OCI-LY1 (cell line): ENCODE data around the gene KIF25.

ENCODE experiments used
- H2AFZ ChIP-seq: fragments of 200-600 bp; sonication (generic), shearing (Covaris generic); 2 replicates; pipeline ENCODE4 v1.6.0; 2014; ENCODE audit warnings: antibody characterized with exemption, mild to moderate bottlenecking, low read length
- H3F3A ChIP-seq: fragments of 200-600 bp; sonication (generic), shearing (Covaris generic); 2 replicates; pipeline ENCODE4 v1.6.0; 2014; ENCODE audit warnings: mild to moderate bottlenecking, antibody characterized with exemption, low read length, moderate library complexity; ENCODE audit not compliant: insufficient read depth
- H3K27ac ChIP-seq: fragments of 200-600 bp; sonication (generic); 2 replicates; pipeline ENCODE4 v1.5.1; 2014; ENCODE audit warnings: low read length, mixed run types, mild to moderate bottlenecking, low read depth; ENCODE audit not compliant: poor library complexity, severe bottlenecking
- H3K27me3 ChIP-seq: fragments of 200-600 bp; sonication (generic); 2 replicates; pipeline ENCODE4 v1.6.0; 2014; ENCODE audit warnings: antibody characterized with exemption, mild to moderate bottlenecking, low read length, moderate library complexity; ENCODE audit not compliant: insufficient read depth
- H3K36me3 ChIP-seq: fragments of 200-600 bp; sonication (generic); 2 replicates; pipeline ENCODE4 v1.6.1; 2014; ENCODE audit warnings: mild to moderate bottlenecking, antibody characterized with exemption, low read length, moderate library complexity, mixed read lengths; ENCODE audit not compliant: insufficient read depth
- H3K4me1 ChIP-seq: fragments of 200-600 bp; sonication (generic); 2 replicates; pipeline ENCODE4 v1.5.1; 2014; ENCODE audit warnings: mild to moderate bottlenecking, low read length, moderate library complexity; ENCODE audit not compliant: insufficient read depth, severe bottlenecking
- H3K4me2 ChIP-seq: fragments of 200-600 bp; sonication (generic), shearing (Covaris generic); 2 replicates; pipeline ENCODE4 v1.6.1; 2014; ENCODE audit warnings: low read length
- H3K4me3 ChIP-seq: fragments of 200-600 bp; sonication (generic); 2 replicates; pipeline ENCODE4 v1.5.1; 2014; ENCODE audit warnings: low read length, low read depth, mild to moderate bottlenecking, mixed read lengths; ENCODE audit not compliant: poor library complexity, severe bottlenecking
- H3K79me2 ChIP-seq: fragments of 200-600 bp; shearing (Covaris generic); 2 replicates; pipeline ENCODE4 v1.6.1; 2016; ENCODE audit warnings: mixed run types, low read length, mixed read lengths; ENCODE audit not compliant: insufficient read depth
- H3K9ac ChIP-seq: fragments of 200-600 bp; sonication (generic), shearing (Covaris generic); 2 replicates; pipeline ENCODE4 v1.6.1; 2014; ENCODE audit warnings: mild to moderate bottlenecking, low read length, mixed read lengths
- H3K9me2 ChIP-seq: fragments of 200-600 bp; sonication (generic), shearing (Covaris generic); 2 replicates; pipeline ENCODE4 v1.6.1; 2014; ENCODE audit warnings: low read depth, mild to moderate bottlenecking, low read length, mixed read lengths
- H3K9me3 ChIP-seq: fragments of 200-600 bp; shearing (Covaris generic); 2 replicates; pipeline ENCODE4 v1.6.1; 2014; ENCODE audit warnings: low read length, mixed read lengths
- H4K20me1 ChIP-seq: fragments of 200-600 bp; sonication (generic), shearing (Covaris generic); 2 replicates; pipeline ENCODE4 v1.6.0; 2016; ENCODE audit warnings: mild to moderate bottlenecking, low read length; ENCODE audit not compliant: insufficient read depth
- EZH2 ChIP-seq: fragments of 200-600 bp; sonication (generic), shearing (Covaris generic); IDR thresholded peaks from 2 replicates; pipeline ENCODE4 v1.8.0; 2017; ENCODE audit warnings: borderline replicate concordance, mixed run types, mild to moderate bottlenecking, antibody characterized with exemption, low read length, moderate library complexity, mixed read lengths
- TF ChIP-seq, protein P1 (sequence below): fragments of 200-600 bp; sonication (generic), shearing (Covaris generic); IDR thresholded peaks from 2 replicates; pipeline ENCODE4 v1.5.1; 2017; ENCODE audit warnings: mild to moderate bottlenecking, antibody characterized with exemption, low read length, moderate library complexity, mixed read lengths

KIF25 gene

DNA sequence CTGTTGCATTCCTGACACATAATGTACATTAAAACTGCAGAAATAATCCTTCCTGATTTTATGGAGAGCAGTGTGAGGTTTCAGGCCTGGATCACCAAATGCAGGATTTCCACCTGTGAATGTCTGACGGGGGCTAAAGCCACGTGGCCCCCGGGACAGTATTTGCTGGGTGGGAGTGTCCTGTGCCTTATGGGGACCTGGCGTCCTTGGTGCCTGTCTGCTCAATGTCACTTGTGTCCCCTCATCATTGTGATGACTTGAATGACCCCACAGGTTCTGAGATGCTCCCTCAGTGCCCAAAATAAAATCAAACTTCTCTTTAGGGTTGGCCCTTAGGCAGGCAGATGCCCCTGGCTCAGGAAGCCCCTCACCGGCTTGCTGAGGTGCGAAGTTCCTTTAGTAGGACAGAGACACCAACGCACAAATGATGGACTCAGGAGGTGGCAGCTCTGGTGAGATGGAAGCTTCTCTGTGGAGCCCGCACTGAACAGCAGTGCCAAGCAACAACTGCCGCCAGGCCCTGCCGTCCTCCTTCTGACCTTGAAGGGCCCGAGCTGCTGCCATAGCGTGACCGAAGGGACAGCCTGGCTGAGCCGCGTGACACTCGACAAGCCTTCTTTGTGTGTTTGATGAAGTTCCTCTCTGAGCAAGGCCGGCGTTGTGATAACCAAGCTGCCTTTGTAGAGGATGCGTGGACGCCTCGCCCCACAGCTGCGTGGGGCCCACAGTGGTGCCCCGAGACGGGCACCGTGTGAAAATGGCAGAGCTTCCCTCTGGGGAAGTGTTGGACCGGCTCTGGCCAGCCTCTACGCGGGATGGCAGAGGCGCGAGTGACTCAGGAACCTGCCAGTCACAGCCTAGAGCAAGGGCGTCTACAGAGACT is 50.6 kb downstream of the KIF25 start:
- Histone ChIP-seq H3K36me3 (no peaks in the 10 kb centered on the region), H3K4me2 (no peak overlapping the region), H4K20me1 (no peaks in the 10 kb centered on the region), H3K9me2 (no peaks in the 10 kb centered on the region), H3F3A (no peaks in the 10 kb centered on the region), H3K27me3 (no peaks in the 10 kb centered on the region; the same call in 1 of the 2 replicates), H3K27ac (no peak overlapping the region), H3K9me3 (no peaks in the 10 kb centered on the region), H3K4me3 (no peak overlapping the region), H3K9ac (no peak overlapping the region), H3K4me1 (no peaks in the 10 kb centered on the region), H3K79me2 (no peaks in the 10 kb centered on the region), H2AFZ (no peak overlapping the region)
- TF ChIP-seq, protein P1, sequence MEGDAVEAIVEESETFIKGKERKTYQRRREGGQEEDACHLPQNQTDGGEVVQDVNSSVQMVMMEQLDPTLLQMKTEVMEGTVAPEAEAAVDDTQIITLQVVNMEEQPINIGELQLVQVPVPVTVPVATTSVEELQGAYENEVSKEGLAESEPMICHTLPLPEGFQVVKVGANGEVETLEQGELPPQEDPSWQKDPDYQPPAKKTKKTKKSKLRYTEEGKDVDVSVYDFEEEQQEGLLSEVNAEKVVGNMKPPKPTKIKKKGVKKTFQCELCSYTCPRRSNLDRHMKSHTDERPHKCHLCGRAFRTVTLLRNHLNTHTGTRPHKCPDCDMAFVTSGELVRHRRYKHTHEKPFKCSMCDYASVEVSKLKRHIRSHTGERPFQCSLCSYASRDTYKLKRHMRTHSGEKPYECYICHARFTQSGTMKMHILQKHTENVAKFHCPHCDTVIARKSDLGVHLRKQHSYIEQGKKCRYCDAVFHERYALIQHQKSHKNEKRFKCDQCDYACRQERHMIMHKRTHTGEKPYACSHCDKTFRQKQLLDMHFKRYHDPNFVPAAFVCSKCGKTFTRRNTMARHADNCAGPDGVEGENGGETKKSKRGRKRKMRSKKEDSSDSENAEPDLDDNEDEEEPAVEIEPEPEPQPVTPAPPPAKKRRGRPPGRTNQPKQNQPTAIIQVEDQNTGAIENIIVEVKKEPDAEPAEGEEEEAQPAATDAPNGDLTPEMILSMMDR, result no peak
- no peak for TF ChIP-seq EZH2

DNA sequence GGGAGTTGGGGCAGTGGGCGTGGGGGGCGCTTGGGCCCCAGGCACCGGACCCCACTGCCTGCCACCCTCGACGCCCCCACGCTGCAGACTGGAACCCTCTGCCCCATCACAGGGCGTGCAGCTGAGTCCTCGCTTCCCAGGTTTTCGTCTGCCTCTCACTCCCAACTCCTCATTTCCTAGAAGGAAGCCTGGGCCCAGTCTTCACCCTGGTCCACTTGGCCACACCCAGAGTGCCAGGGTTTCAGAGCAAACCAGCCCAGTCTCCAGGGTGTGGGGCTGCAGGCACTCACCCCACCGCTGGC is 51.2 kb downstream of the KIF25 start:
- Histone ChIP-seq H3K4me1 (no peaks in the 10 kb centered on the region), H3F3A (no peaks in the 10 kb centered on the region), H3K9ac (no peak overlapping the region), H2AFZ (no peak overlapping the region), H3K9me2 (no peaks in the 10 kb centered on the region), H3K9me3 (no peaks in the 10 kb centered on the region), H3K27ac (no peak overlapping the region), H3K36me3 (no peaks in the 10 kb centered on the region), H3K4me3 (no peak overlapping the region), H3K4me2 (no peak overlapping the region), H3K79me2 (no peaks in the 10 kb centered on the region), H4K20me1 (no peaks in the 10 kb centered on the region), H3K27me3 (no peaks in the 10 kb centered on the region; the same call in 1 of the 2 replicates)
- TF ChIP-seq, protein P1, result no peak
- no peak for TF ChIP-seq EZH2

DNA sequence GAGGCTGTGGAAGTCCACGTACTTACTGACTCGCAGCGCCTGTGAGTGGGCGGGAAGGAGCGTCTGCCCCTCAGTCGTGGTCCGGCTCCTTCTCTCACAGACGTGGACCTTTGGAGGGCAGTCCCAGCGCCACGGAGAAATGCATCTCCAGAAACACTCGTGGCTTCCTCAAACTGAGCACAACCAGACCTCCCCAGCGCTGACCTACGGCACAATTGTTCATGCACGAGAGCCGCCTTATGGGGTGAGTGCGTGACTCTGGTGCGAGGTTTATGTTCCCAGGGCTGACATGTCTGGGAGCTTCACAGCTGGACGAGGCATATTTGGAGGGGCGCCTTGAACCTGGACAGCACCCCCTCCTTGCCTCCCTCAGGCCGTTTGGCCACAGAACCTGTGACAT is 51.8 kb downstream of the KIF25 start:
- Histone ChIP-seq H3K4me2 (no peak overlapping the region), H4K20me1 (no peaks in the 10 kb centered on the region)

More for the DNA sequence above, 51.8 kb downstream of the KIF25 start:
- Histone ChIP-seq H3F3A (no peaks in the 10 kb centered on the region), H3K9me2 (no peaks in the 10 kb centered on the region), H3K9me3 (no peaks in the 10 kb centered on the region), H3K27me3 (no peaks in the 10 kb centered on the region; the same call in 1 of the 2 replicates), H3K27ac (no peak overlapping the region), H3K4me1 (no peaks in the 10 kb centered on the region), H2AFZ (no peak overlapping the region), H3K79me2 (no peaks in the 10 kb centered on the region), H3K36me3 (no peaks in the 10 kb centered on the region), H3K4me3 (no peak overlapping the region), H3K9ac (no peak overlapping the region)
- no peak for TF ChIP-seq EZH2
- TF ChIP-seq, protein P1, result no peak
